Measurements from ENCODE around the gene STUM.
"Not testable (repeated sequence)": the region's sequence is repeated elsewhere in the genome, so short reads cannot be mapped to it uniquely, and the experiment has no call there.

Gene STUM

GRCh38 chr1:226548256-226549093 lies at the start of gene STUM:
Gene STUM, plus strand, starts transcription at chr1:226548764. Its CDS starts 141 bp downstream, at chr1:226548905.
- peak; percentile 78 for DNase-seq

GRCh38 chr1:226499699-226500098 lies 48.9 kb upstream of the STUM start:
- DNase-seq: not testable (repeated sequence)

- DNase-seq: no peak
Observed at GRCh38 chr1:226506021-226506420, 42.5 kb upstream of the STUM start.

- DNase-seq: no peak
Observed at GRCh38 chr1:226506921-226507320, 41.6 kb upstream of the STUM start.

- no peak for DNase-seq
Observed at GRCh38 chr1:226510453-226510852, 38.1 kb upstream of the STUM start.

GRCh38 chr1:226511296-226511695 lies 37.3 kb upstream of the STUM start:
- no peak for DNase-seq

- DNase-seq: no peak
Observed at GRCh38 chr1:226512076-226512728, 36.4 kb upstream of the STUM start.

GRCh38 chr1:226518375-226518774 lies 30.2 kb upstream of the STUM start:
- no peak for DNase-seq

- DNase-seq: no peak
Observed at GRCh38 chr1:226519135-226519534, 29.4 kb upstream of the STUM start.

GRCh38 chr1:226519716-226520598 lies 28.6 kb upstream of the STUM start:
- no peak for DNase-seq

GRCh38 chr1:226520640-226521355 lies 27.8 kb upstream of the STUM start:
- no peak for DNase-seq

- no peak for DNase-seq
Observed at GRCh38 chr1:226523646-226524406, 24.7 kb upstream of the STUM start.

GRCh38 chr1:226524547-226524946 lies 24.0 kb upstream of the STUM start:
- no peak for DNase-seq

GRCh38 chr1:226525750-226526149 lies 22.8 kb upstream of the STUM start:
- no peak for DNase-seq

- DNase-seq: no peak
Observed at GRCh38 chr1:226526801-226527595, 21.6 kb upstream of the STUM start.

GRCh38 chr1:226529891-226530290 lies 18.7 kb upstream of the STUM start:
- DNase-seq: no peak

GRCh38 chr1:226530591-226530990 lies 18.0 kb upstream of the STUM start:
- no peak for DNase-seq

GRCh38 chr1:226531360-226532093 lies 17.0 kb upstream of the STUM start:
- DNase-seq: no peak

- no peak for DNase-seq
Observed at GRCh38 chr1:226532553-226532952, 16.0 kb upstream of the STUM start.

- DNase-seq: no peak
Observed at GRCh38 chr1:226533220-226533619, 15.3 kb upstream of the STUM start.
